Measurements from ENCODE around the gene LCN15. TPM values are rescaled to one million over a fixed set of nuclear protein-coding genes. Genes with fewer than 3 reads are reported as not detected.

Gene LCN15
- total and polyA plus RNA-seq, 2 experiments from 2014 or later: 0.76 to 0.90 TPM

DNA sequence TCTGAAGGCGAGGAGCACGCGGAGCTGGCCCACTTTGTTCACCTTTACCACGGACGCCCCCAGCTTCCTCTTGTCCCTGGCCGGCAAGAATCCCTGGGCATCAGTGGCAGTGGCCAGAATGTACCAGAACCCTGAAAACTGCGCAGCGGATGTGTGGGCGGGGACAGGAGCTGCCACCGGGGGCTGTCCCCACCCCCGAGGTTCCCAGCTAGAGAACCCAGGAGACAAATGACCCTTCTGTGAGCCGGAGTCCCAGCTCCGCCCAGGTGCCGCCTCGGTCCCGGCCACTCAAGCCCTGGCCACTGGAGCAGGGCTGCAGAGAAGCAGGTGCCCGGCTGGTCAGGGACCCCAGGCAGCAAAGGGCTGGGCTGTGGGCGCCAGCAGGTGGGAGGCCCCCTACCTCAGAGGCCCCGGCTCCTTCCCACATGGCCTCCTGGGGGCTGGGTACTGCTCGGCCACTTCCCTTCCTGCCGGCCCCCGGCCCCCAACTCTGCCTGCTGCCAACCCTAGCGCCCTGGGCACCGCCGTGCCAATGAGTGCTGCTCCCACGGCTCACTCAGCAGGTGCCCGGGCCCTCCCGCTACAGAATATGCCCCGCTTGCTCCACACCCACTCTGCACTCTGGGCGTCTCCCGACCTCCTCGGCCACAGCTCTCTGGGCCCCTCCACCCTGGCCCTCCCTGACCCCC is 22.3 kb downstream of the LCN15 start:
- no peak overlapping the region; the same call in 1 of the 2 replicates for H2AFZ ChIP-seq
- Mint-ChIP-seq H3K4me3 (no peak overlapping the region), H3K9me3 (no peaks in the 10 kb centered on the region; the same call in 2 of the 3 replicates), H3K4me1 (peaks cover 2% of the 10 kb centered on the region; the same call in 1 of the 3 replicates), H3K27me3 (ENCODE audit: insufficient read depth, low read depth, poor library complexity) (peaks cover 10% of the 10 kb centered on the region), H3K27ac (no peak overlapping the region), H3K36me3 (ENCODE audit: low read depth) (no peaks in the 10 kb centered on the region)
- H3F3A ChIP-seq (replicated peaks; ENCODE audit: low read depth): no peaks in the 10 kb centered on the region
- ATAC-seq (peak; percentile 5; the same call in 2 of the 3 replicates), DNase-seq (ENCODE audit: low spot score) (no peak)
- no peak for TF ChIP-seq CREB1 (CRISPR knock-in tag; IDR thresholded peaks at IDR 0.05; ENCODE audit: low read depth)
- no peak for TF ChIP-seq ZNF114 (CRISPR knock-in tag; IDR thresholded peaks at IDR 0.05)
- TF ChIP-seq STAT1 (IDR thresholded peaks at IDR 0.05; ENCODE audit: unreplicated experiment): no peak
- no peak for TF ChIP-seq ZNF331 (CRISPR knock-in tag; IDR thresholded peaks at IDR 0.05; ENCODE audit: low read depth)
- no peak for TF ChIP-seq EZH2 (IDR thresholded peaks at IDR 0.05; ENCODE audit: low read depth, unreplicated experiment)
- TF ChIP-seq, protein P1, sequence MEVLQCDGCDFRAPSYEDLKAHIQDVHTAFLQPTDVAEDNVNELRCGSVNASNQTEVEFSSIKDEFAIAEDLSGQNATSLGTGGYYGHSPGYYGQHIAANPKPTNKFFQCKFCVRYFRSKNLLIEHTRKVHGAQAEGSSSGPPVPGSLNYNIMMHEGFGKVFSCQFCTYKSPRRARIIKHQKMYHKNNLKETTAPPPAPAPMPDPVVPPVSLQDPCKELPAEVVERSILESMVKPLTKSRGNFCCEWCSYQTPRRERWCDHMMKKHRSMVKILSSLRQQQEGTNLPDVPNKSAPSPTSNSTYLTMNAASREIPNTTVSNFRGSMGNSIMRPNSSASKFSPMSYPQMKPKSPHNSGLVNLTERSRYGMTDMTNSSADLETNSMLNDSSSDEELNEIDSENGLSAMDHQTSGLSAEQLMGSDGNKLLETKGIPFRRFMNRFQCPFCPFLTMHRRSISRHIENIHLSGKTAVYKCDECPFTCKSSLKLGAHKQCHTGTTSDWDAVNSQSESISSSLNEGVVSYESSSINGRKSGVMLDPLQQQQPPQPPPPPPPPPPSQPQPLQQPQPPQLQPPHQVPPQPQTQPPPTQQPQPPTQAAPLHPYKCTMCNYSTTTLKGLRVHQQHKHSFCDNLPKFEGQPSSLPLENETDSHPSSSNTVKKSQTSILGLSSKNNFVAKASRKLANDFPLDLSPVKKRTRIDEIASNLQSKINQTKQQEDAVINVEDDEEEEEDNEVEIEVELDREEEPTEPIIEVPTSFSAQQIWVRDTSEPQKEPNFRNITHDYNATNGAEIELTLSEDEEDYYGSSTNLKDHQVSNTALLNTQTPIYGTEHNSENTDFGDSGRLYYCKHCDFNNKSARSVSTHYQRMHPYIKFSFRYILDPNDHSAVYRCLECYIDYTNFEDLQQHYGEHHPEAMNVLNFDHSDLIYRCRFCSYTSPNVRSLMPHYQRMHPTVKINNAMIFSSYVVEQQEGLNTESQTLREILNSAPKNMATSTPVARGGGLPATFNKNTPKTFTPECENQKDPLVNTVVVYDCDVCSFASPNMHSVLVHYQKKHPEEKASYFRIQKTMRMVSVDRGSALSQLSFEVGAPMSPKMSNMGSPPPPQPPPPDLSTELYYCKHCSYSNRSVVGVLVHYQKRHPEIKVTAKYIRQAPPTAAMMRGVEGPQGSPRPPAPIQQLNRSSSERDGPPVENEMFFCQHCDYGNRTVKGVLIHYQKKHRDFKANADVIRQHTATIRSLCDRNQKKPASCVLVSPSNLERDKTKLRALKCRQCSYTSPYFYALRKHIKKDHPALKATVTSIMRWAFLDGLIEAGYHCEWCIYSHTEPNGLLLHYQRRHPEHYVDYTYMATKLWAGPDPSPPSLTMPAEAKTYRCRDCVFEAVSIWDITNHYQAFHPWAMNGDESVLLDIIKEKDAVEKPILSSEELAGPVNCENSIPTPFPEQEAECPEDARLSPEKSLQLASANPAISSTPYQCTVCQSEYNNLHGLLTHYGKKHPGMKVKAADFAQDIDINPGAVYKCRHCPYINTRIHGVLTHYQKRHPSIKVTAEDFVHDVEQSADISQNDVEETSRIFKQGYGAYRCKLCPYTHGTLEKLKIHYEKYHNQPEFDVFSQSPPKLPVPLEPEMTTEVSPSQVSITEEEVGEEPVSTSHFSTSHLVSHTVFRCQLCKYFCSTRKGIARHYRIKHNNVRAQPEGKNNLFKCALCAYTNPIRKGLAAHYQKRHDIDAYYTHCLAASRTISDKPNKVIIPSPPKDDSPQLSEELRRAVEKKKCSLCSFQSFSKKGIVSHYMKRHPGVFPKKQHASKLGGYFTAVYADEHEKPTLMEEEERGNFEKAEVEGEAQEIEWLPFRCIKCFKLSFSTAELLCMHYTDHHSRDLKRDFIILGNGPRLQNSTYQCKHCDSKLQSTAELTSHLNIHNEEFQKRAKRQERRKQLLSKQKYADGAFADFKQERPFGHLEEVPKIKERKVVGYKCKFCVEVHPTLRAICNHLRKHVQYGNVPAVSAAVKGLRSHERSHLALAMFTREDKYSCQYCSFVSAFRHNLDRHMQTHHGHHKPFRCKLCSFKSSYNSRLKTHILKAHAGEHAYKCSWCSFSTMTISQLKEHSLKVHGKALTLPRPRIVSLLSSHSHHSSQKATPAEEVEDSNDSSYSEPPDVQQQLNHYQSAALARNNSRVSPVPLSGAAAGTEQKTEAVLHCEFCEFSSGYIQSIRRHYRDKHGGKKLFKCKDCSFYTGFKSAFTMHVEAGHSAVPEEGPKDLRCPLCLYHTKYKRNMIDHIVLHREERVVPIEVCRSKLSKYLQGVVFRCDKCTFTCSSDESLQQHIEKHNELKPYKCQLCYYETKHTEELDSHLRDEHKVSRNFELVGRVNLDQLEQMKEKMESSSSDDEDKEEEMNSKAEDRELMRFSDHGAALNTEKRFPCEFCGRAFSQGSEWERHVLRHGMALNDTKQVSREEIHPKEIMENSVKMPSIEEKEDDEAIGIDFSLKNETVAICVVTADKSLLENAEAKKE (CRISPR knock-in tag; IDR thresholded peaks at IDR 0.05): no peak
- TF ChIP-seq, protein P2, sequence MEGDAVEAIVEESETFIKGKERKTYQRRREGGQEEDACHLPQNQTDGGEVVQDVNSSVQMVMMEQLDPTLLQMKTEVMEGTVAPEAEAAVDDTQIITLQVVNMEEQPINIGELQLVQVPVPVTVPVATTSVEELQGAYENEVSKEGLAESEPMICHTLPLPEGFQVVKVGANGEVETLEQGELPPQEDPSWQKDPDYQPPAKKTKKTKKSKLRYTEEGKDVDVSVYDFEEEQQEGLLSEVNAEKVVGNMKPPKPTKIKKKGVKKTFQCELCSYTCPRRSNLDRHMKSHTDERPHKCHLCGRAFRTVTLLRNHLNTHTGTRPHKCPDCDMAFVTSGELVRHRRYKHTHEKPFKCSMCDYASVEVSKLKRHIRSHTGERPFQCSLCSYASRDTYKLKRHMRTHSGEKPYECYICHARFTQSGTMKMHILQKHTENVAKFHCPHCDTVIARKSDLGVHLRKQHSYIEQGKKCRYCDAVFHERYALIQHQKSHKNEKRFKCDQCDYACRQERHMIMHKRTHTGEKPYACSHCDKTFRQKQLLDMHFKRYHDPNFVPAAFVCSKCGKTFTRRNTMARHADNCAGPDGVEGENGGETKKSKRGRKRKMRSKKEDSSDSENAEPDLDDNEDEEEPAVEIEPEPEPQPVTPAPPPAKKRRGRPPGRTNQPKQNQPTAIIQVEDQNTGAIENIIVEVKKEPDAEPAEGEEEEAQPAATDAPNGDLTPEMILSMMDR (conservative IDR thresholded peaks at IDR 0.05; ENCODE audit: low read depth in 2 of 2): no peak
- TF ChIP-seq POLR2AphosphoS5 (IDR thresholded peaks at IDR 0.05; ENCODE audit: low read depth): no peak
- H3K27ac ChIP-seq (ENCODE audit: low read depth): no peak overlapping the region
- H3K4me3 ChIP-seq: peak overlapping the region; percentile 26; the same call in 1 of the 2 replicates
- no peaks in the 10 kb centered on the region for H3K9me2 ChIP-seq (ENCODE audit: insufficient read depth)
- H3K4me1 ChIP-seq (ENCODE audit: insufficient read depth): no peaks in the 10 kb centered on the region
- H4K20me1 ChIP-seq (replicated peaks; ENCODE audit: insufficient read depth): no peaks in the 10 kb centered on the region
- no peaks in the 10 kb centered on the region for H3K79me2 ChIP-seq (replicated peaks; ENCODE audit: insufficient read depth)
- H3K4me2 ChIP-seq: no peak overlapping the region
- H3K27me3 ChIP-seq (ENCODE audit: insufficient read depth): no peaks in the 10 kb centered on the region
- no peaks in the 10 kb centered on the region for H3K36me3 ChIP-seq (ENCODE audit: insufficient read depth)
